NK-92 (cell line): ENCODE measurements around the gene SEMA4C.

ENCODE experiments used
- DNase-seq: peaks from one replicate; lab custom pipeline; 2025; ENCODE audit not compliant: unreplicated experiment; lab: John Stamatoyannopoulos, UW

Gene SEMA4C

DNA sequence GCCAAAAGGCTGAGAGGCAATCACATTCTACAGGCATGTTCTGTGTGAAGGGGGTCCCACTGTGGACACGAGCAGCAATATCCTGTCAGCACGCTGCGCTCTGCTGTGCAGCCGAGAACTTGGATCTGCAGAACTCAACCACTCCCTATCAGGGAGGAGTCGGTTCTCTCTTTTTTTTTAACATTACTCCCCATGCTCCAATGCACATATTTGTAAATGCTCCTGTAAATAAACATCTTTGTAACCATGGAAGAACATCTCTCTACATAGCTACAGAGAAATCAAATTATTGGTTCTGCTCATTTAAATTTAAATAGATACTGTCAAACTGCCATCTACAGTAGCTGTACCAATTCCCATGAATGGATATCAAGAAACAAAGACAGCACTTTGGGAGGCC, 23.1 kb downstream of the SEMA4C start:
- DNase-seq = no peak

DNA sequence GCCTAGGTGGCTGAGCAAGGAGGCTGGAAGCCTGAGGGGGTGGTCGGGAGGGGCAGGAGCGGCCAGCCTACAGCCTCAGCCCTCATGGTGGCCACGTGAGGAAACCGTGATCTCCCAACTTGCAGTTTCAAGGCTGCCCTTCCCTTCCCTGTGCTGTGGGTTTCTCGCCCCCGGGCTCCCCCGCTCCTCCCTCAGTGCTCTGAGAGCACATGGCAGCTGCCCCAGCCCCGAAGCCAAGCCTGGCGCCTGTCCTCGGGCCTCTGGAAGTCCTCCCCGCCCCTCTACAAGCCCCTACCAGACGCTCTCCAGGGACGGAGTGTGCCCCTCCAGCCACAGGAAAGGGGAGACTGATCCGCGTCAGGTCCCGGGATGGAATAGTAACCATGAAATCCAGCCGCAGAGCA, 25.5 kb downstream of the SEMA4C start:
- no peak for DNase-seq

DNA sequence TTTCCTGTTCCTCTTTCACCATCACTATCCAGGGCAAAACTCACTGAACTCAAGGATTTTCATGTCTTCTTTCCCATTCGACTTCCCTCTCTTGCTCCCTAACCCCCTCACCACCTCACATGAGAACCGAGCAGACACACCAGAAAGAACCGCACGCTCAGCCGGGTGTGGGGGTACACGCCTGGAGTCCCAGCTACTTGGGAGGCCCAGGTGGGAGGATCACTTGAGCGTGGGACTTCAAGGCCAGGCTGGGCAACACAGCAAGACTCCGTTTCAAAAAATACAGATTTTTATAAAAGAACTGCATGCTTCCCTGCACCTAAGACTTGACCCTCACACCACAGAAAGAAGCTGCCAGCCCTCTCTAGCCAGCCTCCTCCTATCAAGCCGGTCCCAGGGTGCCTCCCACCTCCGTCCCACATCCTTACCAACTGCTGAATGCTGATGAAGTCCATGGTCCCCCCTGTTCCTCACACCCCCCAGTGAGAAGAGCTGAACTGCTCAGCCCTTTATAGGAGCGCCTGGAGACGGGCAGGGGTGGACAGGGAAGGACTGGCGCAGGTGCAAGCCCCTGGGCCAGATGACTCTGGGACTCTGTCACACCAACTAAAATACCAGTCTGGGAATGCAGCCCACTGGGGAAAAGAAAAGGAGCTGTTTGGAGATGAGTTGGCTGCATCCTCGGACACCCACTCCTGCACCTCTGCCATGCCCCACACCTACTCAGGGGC, 26.2 kb downstream of the SEMA4C start, which contains the start of gene ANKRD23:
TSS of gene ANKRD23 (minus strand) at position 484 of the 731 bp plus-strand sequence. CDS start at position 455, 29 bp downstream.
- no peak for DNase-seq

DNA sequence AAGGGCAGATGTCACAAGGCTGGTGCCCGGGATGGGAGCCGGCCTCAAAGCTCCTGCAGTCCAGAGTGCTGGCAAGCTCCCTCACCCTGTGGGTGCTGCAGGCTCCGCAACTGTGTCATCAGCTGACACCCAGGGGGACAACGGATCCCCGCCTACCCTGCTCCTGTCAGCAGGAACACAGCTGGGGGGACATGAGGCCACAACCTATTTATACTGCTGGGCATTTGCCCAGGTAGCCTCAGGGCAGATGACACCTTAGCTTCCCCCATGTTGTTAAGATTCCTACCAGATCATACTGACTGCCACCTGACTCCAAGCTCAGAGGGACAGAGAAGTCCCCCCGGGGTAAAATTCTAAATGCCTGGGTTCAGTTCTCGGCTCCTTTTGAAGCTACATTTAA, 27.3 kb downstream of the SEMA4C start:
- DNase-seq = no peak

DNA sequence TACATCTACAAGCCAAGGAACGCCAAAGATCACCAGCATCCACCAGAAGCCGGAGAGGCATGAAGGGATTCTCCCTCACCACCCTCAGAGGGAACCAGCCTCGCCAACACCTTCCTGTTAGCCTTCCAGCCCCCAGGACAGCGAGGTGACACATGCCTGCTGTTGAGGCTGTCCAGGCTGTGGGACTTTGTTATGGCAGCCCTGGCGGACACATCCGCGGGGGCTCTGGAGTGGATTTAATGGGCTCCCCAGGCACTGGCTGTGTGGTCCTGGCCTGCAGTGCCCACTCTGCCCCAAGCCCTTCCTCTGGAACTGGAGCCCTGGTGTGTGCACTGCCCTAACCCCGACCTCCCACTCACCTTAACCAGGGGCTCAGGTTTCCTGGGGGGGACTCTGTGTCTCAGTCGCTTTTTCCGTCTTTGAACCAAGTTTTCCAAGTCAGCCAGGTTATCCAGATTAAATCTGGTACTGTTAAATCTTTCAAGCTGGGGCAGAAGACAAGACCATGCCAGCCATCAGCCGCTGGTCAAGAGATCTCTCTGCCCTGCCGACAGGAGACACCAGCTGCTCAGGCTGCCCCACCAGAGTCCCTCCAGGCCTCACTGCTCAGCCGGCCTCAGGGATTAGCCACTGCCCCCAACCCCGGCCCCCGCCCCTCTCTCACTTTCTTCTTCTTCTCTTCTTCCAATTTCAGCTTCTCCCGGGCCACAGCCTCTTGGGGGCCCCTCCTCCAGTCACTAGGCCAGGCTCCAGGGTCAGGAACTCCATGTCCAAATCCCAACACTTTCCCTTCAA, 28.0 kb downstream of the SEMA4C start:
- DNase-seq = no peak

DNA sequence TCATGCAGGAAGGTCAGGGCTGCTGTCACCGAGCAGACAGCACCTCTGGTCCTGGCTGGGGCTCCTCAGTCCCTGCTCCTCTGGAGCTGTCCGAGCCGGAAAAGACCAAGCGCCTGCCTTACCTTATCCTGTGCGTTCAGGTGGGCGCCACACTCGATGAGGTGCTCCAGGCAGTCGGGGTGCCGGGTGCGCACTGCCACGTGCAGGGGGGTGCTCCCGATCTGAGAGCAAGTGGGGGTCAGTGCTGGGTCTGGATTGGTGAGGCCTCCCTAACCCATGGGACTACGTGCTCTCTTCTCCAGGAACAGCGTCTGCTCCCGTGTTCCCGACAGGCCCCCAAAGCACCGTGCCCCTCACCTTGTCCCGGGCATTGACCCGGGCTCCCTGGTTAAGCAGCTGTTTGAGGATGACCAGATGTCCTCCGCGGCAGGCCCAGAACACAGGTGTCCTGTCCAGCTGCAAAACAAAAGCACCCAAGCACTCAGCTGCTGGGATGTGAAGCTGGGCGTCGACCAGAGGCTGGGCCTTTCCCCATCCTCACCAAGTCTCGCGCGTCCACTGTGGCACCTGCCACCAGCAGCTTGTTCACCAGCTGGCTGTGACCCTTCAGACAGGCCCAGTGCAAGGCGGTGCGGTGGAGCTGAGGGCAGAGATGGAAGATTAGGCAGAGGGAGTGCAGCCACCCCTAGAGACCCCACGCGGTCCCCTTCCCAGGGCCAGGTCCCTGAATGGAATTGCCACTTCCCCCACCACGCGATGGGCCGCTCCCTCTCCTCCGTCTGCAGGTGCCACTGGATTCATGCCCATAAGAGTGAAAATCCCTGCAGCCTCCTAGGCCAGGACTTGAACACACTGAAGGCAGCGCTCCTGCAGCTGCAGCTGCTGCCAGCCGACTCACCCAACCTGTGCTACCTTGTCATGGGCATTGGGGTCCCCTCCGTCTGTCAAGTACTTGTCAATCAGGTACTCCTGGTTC, 29.7 kb downstream of the SEMA4C start:
- DNase-seq = no peak

DNA sequence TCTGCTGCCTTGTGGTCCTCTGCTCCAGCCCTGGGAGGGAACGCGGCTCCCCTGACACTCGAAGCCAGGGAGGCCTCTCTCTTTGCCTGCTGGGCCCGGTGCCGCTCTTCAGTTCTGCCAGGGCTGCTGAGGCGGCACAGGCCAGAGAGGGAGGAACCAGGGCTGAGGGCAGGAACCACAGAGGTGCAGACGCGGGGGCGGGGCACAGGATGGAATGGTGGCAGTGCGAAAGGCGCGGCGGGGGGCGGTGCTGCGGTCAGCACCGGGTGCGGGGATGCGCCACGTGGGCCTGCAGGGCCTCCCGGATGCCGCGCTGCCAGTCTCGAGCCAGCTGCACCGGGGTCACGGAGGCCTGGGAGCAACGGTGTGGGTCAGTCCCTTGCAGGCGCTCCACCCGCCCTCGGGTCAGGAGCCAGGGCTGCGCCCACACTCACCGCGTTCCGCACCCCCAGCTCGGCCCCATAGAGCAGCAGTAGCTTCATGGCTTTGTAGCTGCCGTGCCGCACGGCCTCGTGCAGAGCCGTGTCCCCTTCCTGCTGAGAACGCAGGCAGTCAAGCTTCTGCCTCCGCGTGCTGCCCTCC, 30.5 kb downstream of the SEMA4C start:
- no peak for DNase-seq

DNA sequence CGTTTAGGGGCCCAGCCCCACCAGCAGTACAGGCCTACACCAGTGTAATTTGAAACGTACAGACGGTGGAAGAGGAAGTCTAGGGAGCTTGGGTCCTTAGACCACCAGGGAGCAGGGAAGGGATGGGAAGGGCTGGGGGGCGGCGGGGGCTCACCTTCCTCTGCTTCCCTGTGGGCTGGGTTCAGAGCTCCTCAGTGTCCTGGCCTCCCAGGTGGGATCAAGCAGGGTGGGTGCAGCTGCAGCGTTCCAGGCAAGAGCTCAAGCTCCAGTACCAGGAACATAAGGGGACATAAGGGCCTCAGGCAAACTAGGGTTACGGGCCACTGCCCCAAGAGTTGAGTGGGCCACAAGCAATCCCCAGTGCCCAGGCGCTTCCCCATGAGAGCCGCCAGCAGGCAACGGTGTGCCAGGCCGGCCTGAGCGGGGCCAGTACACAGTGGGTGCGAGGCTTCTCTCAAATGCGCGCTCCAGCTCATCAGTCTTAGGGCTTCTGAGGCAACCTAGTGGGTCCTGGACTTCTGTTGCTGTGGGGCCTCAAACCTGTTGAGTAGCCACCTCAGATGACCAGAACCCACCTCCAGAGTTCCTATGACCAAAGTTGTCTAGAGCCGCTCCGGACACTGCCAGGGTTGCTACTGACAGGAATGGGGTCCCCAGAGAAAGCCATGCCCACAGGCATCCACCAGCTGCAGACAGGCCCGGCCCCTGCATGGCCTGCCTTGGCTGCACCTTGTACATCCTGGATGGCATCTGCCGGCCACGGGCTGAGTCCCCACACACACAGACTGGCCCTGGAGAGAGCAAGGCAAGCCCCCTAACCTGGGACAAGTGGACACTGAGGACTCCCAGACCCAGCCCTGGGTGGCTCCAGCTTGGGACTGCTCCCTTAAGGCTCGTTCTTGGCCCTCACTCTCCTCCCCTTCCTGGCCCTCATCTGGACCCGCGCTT, 31.3 kb downstream of the SEMA4C start:
- no peak for DNase-seq

DNA sequence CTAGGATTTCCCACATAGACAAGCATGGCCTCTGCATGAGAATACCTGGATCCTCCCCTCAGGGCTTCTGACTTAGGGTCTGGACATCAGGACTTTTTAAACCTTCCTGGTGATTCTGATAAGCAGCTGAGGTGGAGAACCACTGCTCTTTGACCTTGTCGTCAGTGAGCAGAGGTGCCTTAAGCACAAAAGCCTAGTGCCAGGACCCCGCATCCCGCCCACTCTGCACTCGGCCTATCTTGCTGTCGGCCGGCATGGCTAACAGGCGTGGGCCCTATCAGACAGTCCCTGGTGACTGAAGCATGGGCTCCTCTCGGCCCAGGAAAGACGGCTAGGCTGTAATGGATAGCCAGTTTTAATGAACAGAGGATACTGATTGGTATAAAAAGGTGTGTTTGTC, 32.3 kb downstream of the SEMA4C start:
- DNase-seq = no peak

DNA sequence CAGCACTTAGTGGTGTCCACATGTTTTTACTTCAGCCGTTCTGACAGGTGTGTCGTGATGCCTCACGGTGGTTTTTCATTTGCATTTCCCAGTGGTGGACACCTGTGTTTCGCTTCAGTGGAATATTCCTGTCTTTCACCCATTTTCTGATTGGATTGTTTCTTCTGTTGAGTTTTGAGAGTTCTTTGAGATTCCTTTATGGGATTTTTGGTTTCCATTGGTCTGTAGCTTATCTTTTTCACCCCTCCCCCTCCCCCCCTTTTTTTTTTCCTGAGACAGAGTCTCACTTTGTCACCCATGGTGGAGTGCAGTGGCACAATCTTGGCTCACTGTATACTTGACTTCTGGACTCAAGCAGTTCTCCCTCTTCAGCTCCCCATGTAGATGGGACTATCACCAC, 34.0 kb downstream of the SEMA4C start:
- DNase-seq = no peak

DNA sequence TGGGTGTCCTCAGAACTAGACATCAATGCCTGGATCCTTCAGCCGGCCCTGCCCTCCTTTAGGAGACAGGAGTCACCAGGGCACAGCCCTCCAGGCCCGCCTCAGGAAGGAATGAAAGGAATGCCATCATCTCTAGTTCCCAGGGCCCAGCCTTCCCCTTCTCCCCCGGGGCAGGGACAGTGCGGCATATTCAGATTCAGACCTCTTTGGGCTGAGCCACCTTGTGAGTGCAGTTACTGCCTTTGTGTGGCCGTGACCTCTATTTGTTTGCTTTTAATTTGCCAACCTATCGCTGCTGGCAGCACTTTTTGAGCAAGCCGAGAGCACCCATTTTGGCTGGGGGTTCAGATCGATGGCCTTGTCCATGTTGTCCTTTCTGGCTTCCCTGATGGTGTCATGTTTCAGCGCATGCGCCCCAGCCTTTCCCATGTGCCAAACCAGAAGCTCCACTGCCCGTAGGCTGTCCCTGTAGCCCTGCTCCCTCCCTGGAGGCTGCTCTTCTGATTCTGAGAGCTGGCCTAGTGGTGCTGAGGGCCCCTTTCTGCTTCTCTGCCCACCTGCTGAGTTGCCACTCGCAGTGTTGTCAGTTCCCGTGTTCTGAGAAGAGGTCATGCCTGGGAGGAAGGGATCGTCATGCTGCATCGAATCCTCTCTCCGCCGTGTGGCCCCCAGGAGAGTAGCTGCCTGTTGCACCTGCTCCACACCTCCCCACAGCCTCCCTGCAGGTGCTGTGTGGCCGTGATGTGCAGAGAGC, 36.9 kb downstream of the SEMA4C start:
- DNase-seq = no peak

DNA sequence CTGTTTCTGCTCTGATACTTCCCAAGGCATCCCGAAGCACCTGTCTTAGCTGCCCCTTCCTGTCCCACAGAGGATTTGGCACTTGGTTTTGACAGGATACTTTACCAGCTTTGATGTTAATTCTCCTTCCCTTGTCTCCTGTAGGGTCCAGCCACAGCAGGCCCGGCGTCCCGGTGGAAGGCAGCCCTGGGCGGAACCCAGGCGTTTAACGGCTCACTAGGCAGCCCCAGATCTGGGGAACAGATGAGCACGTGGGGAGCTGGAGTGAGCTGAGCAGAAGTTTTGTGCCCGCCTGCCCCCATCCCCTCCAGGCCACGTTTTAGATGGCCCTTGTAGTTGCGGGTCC, 37.5 kb downstream of the SEMA4C start:
- DNase-seq = no peak

DNA sequence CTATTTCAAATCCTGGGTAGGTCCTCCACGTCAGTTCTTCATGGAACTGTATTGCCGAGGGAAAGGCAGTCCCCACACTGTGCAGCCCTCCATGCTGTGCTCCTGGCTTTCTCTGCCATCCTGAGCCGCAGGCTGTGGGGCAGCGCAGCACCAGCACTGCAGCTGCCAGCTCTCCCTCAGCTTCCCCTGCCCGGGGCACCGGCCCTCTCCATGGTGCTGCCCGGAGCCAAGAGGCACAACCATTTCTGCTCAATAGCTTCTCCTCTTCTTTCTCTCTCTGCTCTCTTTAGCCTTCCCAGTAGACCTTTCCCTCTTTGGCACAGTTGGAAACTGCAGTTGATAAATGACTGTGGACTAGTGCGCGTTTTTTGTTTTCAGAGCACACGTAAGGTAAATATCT, 38.2 kb downstream of the SEMA4C start:
- no peak for DNase-seq

DNA sequence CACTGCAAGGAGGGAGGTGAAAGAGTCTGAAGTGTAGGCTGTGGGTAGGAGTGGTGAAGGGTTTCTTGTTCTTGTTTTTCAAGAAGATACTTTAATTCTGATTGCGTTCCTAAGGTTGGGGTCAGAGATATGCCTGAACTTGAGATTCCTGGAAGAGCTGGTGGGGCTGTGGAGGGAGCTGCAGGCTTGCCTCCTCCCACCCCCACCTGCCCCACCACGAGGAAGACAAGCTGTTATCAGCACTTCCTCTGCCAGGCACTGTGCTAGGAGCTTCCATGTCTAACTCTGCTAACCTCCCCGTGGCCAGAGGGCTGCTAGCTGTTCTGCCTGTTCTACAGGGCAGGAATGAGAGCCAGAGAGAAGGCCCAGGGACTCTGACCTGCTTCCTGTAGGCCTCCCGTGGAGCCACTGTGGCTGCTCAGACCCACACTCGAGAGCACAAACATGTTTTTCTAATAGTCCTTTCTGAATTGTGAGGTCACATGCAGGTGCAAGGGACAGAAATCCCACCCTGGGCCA, 39.8 kb downstream of the SEMA4C start:
- no peak for DNase-seq

DNA sequence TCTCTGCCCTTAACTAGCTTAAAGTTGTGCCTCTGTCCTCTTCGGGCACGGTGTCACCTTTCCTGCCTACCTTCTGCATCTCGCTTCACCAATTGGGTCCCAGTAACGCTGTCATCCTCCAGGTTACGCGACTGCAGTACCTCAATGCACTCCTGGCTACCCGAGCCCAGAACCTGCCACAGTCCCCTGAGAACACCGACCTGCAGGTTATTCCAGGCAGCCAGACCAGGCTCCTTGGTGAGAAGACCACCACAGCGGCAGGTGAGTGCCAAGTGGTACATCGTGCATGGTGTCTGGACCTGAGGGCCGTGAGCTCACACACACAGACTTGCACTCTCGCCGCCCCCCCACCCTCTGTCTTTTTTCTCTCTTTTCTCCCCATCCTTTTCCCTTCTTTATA, 41.0 kb downstream of the SEMA4C start:
- no peak for DNase-seq

DNA sequence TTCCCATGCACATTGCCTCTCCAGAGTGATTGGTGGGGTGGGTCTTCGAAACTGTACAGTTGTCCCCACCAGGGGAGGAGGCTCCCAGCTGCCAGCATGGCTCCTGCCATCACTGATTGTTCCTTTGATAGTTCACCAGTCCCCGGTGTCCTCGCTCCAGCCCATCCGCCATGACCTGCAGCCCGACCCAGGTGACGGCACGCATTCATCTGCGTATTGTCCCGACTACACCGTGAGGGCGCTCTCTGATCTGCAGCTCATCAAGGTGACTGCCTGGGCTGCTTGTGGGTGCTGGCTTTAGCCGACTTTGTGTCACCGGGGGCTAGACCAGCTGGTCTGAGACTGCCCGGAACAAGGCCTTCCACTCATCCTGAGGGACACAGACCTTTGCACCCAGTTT, 41.4 kb downstream of the SEMA4C start:
- no peak for DNase-seq

DNA sequence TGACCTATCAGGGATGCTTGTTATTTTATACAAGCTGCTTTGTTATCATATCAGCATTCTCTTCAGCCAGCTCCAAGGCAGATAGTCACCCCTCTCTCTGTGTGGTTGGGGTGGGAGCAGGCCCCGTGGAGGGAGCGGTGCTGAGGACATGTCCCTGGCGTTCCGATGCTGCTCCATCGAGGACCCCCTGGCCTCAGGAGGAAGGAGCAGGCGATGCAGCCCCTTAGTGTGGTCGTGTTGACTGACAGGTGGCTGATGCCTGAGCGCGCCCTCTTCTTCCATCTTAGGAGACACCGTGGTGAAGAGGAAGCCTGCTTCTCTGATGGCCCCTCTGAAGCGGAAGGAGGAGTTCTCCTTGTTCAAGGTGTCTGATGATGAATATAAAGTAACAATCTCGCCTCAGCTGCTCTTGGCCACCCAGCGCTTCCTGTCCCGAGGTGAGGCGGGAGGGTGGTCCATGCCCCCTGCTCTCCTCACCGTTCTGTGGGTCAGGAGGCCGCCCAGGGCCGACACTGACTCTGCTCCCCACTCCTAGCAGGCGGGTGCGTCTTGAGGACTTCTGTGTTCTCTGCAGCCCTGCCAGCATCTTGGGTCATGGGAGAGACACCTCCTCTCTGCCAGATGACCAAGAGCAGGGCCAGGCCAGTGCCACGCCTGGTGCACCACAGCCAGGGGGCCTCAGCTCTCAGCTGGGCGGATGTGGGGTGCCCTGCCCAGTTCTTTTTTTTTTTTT, 43.2 kb downstream of the SEMA4C start:
- no peak for DNase-seq

DNA sequence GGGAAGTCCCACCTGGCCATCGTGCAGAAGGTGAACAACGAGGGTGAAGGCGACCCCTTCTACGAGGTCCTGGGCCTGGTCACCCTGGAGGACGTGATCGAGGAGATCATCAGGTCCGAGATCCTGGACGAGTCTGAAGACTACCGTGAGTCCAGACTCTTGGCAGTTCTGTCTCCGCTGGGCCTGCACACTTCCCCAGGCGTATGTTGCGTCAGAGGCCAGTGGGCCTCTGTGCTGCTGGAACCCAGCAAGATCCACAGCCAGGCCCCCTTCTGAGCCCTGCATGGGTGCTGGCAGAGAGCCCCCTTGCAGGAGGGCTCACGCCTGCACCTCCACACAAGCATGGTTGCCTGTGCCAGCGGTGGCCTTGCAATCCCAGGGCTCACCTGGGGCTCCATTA, 44.8 kb downstream of the SEMA4C start:
- DNase-seq = no peak
